NCI-H1105 (cell line): ENCODE measurements around the gene SMPD4.
"Not testable (repeated sequence)": the region's sequence is repeated elsewhere in the genome, so short reads cannot be mapped to it uniquely, and the experiment has no call there.

Experiments
- DNase-seq: peaks from one replicate; lab custom pipeline; 2025; lab: John Stamatoyannopoulos, UW

SMPD4 gene

DNA sequence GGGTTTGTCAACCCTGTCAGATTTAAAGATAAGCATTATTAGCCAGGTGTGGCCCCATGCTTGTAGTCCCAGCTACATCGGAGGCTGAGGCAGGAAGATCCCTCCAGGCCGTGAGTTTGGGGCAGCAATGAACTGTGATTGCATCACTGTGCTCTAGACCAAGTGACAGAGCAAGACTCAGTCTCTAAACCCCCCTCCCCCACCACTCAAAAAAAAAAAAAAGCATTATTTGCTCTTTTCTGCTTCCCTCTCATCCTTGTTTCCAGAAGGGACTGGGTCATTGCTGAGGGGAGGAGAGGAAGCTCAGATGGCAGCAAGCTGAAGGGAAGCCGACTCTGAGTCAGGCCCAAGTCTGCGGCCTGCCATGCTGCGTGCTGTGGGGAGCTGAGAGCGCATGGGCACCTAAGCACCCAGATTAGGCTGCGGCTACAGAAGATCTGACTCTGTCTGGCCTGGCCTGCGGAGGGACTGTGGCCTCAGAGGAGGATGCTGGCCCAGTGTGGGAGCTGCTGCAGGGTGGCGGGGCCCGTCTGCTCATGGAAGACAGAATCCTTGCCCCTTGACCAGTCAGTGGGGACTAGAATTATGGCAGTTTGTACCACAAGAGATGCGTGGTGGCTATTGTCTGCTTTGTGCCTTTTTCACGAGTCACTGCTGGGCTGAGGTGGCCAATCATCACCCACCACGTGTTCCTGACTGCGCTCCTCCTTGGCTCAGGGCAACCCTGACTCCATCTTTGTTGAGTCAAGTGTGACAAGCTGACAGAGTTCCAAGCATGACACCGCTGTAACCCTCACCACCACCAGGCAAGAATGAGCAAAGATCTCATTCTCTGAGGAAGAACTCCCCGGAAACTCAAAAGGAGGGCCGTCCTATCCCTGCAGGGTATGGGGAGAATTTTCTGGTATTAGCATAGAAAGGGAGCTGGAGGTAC, 6.7 kb upstream of the SMPD4 start:
- DNase-seq = not testable (repeated sequence)

DNA sequence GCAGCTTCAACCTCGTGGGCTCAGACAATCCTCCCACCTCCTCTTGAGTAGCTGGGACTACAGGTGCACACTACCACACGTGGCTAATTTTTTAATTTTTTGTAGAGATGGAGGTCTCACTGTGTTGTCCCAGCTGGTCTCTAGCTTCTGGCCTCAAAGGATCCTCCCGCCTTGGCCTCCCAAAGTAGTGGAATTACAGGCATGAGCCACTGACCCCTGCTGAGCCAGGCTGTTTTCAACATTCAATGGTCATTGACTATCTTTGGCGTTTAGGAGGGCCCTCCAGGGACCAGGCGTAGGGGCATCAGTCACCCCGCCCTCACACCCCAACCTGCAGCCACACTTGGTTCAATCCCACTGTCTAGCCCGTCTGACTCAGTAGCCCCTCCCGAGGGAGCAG, 5.9 kb upstream of the SMPD4 start:
- no peak for DNase-seq

GRCh38 chr2:130186391-130186790, 5.0 kb upstream of the SMPD4 start:
- no peak for DNase-seq

DNA sequence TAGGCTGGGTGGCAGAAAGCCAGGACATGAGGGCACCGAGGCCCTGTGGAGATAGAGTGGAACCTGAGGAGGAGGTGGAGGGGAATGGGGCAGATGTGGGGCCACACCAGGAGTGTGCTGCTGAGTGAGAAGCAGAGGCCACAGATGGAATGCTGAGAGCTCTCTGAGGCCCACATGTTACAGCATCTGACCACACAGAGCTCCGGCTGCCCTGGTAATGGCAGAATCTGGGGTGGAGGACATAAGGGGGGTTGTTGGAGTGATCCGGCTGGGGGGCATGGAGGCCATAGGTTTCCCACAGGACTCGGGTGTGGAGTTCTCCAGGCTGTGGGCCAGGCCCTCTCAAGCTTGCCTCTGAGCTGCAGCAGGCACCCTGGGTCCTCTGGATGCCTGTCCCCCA, 4.5 kb upstream of the SMPD4 start:
- DNase-seq = no peak

- DNase-seq = no peak
Observed at GRCh38 chr2:130185436-130185835, 4.0 kb upstream of the SMPD4 start.

GRCh38 chr2:130183512-130184373, 2.3 kb upstream of the SMPD4 start:
- DNase-seq = no peak

GRCh38 chr2:130182826-130183511, 1.6 kb upstream of the SMPD4 start:
- not testable (repeated sequence) for DNase-seq

DNA sequence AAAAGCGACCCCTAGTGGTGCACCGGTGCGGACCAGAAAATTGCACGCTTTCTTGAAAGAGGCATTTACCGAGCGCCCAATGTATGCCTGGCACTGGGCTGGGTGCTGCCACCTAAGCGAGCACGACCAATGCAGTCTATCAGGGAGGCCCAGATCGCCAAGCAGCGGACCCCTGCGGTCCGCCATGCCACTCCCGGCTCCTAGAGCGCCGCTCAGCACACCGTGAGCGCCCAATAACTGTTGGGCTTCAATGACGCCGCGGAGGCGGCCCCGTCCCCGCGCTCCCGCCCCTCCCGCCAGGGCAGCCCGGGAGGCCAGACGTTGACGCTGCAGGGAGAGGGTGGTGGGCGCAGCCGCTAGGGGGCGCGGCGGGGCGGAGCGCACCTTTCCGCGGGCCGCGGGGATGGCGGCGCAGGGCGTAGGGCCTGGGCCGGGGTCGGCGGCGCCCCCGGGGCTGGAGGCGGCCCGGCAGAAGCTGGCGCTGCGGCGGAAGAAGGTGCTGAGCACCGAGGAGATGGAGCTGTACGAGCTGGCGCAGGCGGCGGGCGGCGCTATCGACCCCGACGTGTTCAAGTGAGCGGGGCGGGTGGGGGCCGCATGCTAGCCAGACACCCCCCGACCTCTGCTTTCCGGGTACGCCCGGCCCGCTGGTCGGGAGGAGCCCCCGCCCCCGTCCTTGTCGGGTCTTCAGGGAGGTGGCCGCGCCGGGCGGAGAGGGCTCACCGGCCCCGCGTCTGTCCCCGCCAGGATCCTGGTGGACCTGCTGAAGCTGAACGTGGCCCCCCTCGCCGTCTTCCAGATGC, 679 bp upstream of the SMPD4 start, which contains the start of gene MZT2B:
Gene MZT2B (plus strand): TSS at position 383 of the 803 bp plus-strand sequence. CDS start 21 bp downstream, at position 404.
- peak; percentile 70 for DNase-seq

DNA sequence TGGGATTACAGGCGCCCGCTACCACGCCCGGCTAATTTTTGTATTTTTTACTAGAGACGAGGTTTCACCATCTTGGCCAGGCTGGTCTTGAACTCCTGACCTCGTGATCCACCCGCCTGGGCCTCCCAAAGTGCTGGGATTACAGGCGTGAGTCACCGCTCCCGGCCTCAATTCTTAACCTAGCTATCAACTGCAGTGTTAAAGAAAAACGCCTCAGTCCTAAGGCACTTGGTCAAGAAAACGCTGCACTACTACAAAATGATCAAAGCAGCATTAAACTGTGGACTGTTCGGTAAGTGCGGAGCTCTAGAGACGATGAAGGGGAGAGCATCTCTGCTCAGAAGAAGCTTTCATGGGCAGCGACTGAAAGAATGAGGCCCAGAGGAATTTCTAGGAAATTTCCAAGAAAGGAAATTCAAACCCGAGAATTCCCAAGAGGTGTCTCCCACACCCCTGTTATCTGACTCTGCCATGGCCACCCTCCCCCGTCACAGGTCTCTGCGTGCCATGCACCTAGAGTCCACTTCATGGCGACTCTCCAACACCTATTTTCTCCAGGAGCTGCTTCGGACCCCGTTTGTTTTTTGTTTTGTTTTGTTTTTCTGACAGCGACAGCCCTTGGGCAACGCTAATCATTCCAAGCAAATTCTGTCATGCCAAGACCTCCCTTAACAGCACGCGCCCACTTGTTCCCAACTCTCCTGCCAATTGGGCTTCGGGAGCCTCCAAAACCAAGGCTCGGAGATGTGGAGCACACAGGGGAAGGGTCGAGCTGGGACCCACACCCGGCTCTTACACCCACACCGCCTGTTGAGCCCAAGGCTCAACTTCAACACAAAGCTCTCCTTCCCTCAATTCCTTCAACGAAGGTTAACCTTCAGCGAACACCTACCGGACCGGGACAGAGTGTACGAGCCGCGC, 738 bp downstream of the SMPD4 start:
- not testable (repeated sequence) for DNase-seq

- DNase-seq = not testable (repeated sequence)
Observed at GRCh38 chr2:130174866-130175265, 6.5 kb downstream of the SMPD4 start.

- DNase-seq = no peak
Observed at GRCh38 chr2:130169896-130170295, 11.5 kb downstream of the SMPD4 start.

DNA sequence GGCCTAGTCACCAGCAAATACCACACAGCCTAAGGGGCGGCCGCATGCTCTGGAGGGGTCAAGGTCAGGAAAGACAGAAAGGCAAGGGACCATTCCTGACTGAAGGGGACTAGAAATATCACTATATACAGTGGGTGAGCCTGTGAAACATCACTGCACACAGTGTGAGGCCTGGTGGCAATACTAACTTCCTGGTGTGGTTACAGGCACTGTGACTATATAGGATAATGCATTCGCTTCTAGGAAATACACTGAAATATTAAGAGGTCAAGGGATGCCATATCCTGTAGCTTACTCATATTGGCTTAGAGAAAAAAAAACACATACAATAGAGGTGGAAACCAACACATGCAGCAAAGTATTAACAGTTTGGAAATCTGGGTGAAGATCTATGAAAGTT, 12.2 kb downstream of the SMPD4 start:
- DNase-seq = not testable (repeated sequence)

DNA sequence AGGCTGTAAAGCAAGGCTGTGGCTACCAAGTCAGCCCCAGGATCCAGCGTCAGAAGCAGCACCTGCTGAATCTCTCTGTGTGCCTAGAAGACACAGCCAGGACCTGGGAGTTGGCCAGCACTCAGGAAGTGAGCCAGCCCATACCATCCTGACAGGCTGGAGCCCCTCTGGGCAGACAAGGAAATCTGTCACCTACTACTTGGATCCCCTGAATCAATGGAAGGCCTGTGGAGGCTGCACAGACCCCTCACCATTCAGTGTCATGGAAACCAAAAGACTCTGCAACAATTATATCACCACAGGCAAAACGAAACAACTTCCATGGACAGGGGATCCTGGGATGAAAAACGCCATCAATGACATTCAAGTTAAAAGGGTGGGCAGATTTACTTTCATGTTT, 14.8 kb downstream of the SMPD4 start:
- DNase-seq = not testable (repeated sequence)

DNA sequence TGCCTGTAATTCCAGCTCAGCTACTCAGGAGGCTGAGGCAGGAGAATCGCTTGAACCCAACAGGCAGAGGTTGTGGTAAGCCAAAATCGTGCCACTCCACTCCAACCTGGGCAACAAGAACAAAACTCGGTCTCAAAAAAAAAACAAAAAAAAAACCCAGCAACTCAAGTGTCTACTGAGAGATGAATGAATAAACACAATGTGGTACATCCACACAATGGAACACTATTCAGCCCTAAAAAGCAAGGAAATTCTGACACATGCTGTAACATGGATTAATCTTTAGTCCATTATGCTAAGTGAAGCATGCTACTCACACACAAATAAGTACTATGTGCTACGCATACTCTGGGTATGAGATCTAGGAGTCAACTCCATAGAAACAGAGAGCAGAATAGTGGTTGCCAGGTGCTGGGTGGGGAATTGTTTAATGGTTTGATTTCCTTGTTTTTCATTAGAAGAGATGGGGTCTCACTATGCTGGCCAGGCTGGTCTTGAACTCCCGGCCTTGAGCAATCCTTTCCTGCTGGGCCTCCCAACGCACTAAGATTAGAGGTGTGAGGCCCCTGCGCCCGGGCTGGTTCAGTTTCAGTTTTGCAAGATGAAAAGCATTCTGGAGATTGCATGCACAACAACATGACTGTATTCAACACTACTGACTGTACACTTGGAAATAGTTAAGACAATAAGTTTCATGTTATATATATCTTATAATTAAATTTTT, 15.9 kb downstream of the SMPD4 start:
- DNase-seq = no peak

GRCh38 chr2:130162968-130163367, 18.4 kb downstream of the SMPD4 start:
- no peak for DNase-seq

GRCh38 chr2:130162486-130162885, 18.9 kb downstream of the SMPD4 start:
- DNase-seq = not testable (repeated sequence)

DNA sequence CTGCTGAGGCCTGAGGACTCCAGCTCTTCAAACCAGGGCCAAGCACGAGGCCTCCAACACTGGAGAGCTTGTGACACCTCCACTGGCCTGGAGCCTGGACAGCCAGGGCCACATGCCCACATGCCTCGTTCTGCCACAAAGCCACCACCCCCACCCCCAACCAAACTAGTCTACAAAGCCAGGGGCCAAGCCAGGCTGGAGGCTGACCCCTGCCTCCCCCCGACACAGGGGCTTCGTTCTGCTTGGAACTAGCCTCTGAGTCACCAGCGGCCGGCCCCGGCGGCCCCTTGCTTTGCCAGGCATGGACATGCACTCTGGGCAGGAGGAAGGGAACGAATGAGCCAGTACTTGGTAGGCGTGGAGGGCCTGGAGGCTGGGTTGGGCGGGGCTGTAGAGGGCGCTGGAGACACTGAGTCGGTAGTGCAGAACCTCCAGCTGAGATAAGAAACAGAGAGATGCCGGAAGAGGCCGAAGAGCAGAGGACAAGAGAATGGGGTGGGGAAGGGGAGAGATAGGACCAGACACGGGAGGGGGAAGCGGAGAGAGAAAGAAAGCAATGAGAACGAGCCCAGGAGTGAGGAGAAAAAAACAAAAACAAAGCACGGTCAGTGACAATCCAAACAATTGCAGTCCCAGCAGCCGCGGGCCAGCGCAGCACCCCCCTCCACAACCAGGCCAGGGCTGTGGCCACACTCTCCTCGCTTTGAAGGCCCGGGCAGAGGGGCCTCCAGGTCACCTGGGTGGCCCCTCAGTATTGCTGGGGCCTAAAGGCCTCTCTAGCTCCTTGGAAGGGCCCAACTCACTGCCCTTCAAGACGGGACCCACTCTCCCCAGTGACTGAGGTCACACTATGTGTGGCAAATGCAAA, 20.3 kb downstream of the SMPD4 start:
- not testable (repeated sequence) for DNase-seq

DNA sequence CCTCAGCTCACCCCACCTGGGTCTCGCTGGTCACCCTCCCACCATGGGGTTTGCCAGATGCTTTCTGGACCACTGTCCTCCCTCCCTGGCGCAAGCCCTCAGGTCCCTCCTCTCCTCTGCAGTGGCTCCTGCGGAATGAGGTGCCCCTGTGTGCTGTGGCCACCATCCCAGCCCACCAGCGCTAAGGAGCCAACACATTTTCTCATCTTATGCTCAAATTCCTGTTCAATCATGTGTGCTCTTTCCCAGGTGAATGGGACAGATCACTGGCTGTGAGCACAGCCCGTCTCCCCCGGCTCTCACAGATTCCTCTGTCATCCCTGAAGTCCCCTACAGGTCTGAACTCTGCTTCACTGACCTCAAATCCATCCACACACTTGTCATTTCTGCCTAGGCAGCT, 21.3 kb downstream of the SMPD4 start:
- no peak for DNase-seq
